Hematopoietic multipotent progenitor cell treated with erythropoietin and hydrocortisone succinate and interleukin-3 and kit ligand, for 6 days (in vitro differentiated cells): ENCODE data around the gene RTN3.

Experiments
- DNase-seq: peaks from one replicate; pipeline ENCODE4 v3.0.0-alpha.2; 2015

RTN3 gene

DNA sequence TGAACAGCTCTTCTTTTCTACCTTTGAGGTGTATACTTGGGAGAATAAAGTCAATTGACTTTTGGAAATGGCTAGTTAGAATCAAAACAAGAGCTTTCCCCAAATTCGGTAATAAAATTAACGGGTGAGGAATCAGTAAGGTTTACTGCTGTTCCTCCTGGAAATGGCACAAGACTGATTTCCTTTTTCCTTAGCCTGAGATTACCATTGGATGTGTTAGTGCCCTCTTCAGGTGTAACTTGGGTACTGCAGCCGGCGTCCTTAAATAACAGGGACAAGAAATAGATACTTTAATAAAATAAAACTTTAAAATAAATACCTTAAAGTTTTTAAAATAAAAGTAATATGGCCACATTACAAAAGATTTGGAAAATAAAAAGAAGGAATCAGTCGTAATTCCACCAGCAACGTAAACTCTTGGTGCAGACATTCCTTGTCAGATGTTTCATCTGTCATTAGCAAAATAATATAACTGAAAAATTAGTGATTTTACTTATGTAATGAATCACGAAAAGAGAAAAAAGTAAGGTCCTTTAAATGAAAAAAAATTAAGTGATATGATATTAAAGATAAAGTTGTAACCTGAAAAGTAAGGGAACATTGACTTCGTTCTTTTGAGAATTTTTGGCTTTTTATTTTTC is 57.5 kb downstream of the RTN3 start:
- peak; percentile 79 for DNase-seq

DNA sequence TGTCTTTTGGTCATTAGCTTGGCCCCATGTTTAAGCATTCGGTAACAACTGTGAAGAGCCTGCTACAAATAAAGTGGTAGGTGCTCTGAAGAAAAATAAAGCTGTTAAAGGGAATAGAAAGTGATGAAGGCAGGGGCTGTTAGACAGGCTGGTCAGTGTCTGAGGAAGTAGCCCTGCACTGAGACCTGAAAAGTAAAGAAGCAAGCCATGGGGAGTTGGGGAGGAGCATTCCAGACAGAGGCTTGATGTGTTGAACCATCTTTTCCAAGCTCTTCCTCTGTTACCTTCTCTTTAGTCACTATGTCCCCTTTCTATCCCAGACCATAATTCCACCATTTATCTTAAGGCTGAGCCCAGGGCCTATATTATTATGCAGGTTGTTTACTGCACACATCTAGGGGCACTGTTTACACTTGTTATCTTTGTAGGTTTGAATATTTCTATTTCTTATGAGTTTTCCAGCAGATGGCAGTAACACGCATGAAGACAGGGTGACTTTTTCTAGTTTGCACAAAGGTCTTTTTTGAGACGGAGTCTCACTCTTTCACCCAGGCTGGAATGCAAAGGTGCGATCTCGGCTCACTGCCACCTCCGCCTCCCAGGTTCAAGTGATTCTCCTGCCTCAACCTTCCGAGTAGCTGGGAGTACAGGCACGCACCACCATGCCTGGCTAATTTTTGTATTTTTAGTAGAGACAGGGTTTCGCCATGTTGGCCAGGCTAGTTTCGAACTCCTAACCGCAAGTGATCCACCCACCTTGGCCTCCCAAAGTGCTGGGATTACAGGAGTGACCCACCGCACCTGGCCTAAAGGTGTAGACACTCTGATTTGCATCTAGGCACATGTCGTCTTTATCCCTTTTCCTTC is 64.2 kb downstream of the RTN3 start:
- DNase-seq, result peak; percentile 65

DNA sequence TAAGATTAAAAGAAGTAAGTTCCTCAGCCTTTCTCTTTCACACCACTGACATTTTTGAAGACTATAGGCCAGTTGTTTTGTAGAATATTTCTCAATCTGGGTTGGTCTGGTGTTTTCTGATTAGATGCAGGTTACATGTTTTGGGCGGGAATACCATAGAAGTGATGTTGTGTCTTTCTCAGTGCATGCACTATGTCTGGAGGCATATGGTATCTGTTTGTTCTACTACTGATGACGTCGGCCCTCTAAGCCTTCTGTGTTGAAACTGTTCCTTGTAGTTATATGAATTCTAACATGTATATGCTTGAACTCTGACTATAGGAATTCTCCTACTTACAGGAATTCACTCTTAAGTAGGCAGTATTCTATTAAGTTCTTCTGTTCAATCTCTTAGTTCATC is 65.7 kb downstream of the RTN3 start:
- peak; percentile 50 for DNase-seq

DNA sequence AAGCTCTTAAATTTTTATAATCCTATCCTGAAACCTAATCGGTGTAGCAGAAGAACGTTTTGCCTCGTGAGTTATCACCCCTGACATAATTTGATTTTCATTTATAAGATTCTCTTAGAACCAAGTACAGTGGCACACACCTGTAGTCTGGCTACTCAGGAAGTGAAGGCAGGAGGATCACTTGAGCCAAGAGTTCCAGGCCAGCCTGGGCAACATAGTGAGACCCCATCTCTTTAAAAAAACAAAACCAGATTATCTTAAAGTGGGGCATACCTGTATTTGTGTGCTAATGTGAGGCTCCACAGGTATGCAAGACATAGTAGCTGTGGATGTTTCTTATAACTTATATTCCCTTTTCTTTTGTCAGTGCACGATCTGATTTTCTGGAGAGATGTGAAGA is 68.3 kb downstream of the RTN3 start:
- DNase-seq, result no peak

DNA sequence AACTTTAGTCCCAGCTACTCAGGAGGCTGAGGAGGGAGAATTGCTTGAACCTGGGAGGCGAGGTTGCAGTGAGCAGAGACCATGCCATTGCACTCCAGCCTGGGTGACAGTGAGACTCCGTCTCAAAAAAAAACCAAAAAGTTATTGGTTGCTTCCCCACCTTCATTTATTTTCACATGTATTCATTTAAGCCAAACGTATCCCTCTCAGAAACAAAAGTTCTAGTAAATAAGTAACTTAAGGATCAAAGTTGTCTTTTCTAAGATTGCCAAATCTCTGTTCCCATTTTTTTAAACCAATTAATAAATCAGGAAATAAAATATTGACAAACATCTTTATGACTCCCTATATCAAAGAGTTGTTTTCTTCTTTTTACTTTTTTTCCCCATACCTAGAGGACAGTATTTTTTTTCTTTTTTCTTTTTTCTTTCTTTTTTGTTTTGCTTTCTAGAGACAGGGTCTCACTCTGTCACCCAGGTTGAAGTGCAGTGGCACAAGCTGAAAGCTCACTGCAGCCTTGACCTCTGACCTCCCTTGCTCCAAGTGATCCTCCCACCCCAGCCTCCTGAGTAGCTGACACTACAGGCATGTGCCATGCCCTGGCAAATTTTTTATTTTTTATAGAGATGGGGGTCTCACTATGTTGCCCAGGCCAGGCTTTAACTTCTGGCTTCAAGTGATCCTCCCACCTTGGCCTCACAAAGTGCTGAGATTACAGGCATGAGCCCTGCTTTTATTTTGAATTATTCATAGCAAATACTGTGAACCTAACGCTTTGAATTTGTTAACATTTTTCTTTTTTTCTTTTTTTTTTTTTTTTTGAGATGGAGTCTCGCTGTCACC is 75.8 kb downstream of the RTN3 start:
- no peak for DNase-seq

DNA sequence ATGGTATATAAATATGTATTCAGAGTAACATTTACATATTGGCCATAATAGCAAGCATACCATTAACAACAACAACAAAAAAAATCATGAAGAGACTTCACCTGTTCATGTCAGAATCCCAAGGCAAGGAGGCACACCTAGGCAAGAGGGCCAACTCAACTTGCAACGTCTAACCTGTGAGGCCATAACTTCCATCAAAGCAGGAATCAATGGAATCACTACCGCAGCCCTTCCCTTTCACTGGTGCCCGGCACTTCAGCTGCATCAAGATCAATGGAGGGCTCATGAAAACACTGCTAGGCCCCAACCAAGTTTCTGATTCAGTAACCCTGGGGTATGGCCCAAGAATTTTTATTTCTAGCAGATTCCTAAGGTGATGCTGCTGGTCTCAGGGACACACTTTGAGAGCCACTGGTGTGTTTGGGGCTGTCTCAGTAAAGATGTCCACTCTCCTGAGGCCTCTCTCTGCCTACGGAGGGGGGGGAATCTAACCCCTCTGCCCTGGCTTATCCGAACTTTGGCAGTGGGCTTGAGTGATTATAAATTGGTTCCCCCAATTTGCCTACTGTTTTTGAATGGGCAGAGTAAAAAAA is 79.3 kb downstream of the RTN3 start:
- no peak for DNase-seq

DNA sequence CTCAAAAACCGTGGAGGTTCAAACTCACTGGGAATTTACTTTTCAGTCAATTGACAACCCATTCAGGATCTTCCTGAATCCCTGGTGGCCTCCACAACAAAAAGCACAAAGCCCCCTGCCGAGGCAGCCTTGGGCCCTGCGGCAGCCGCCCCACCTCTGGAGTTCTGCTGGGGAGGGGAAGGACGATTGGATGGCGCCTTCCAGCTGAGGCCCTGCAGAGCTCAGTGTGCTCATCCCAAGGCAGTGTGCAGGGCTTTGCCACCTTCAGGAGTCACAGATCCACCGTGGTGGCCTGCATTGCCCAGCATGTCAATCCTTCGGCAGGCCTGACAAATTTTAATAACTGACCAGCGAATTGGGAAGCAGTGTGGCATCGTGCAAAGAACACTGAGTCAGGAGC is 79.9 kb downstream of the RTN3 start:
- DNase-seq, result no peak

DNA sequence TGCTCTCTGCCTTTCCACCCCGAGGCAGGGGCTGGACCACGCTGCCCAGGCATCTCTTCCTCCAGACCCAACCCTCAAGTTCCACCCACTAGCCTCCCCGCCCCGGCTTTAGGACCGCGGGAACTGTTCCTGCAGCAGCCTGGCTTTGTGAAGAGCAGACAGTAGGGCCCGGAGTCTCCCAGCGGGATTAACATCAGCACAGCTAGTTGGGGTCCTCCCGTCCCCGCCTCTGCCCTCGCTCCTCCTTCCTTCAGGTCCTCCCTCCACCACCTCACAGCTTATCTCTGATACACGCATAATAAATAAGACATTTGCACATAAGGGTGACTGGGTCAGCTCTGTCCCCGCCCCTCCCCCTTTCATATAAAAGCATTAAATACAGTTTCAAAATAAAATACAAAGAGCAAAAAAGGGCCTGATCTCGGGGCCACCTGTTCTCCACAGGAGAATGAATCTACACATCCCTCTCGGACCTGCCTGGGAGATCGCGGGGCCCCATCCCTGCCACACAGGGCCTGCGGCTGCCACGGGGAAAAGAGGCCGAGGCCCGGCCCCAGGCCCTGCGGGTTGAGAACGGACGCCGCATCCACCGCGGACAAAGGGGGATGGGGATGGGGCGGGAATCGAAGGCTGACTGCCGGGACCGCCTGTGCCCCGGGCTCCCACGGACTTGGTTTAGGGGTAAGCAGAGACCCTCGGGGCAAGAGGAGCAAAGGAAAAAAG is 80.8 kb downstream of the RTN3 start:
- DNase-seq, result no peak

DNA sequence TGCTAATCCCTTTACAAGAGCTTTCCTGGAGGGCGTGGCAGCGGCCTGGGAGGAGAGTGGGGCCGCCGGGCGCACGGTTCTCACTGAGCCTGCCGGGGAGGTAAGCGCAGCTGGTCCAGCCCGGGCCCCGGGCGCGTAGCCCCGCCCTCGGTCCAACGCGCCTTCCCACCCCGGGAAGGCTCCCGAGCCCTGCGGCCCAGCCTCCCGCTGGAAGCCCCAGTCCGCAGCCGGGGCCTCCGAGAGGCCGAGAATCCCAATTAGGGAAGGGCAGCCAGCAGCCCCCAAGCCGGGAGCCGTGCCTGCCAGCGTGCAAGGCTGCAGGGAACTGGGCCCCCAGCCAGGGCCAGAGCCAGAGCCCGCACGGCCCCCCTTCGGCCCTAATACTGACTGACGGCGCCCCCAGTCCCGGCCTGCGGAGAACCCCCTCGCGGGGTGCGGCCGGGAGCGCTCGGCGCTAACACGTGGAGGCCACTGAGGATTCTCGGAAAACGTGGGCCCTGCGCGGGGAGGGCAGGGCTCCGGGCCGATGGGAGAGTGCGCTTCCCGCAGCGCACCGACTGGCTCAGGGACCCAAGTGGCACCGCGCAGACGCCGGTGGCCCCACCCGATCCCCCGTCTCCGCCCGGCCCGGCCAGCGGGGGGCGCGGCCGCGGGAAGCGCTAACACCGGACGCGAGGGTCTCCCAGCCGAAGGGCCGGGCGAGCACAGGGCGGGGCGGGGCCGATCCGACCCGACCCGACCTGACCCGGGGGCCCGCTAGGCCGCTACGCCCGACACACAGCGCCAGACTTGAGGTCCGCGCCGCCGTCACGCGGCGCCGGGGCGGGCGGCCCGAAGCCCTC is 81.6 kb downstream of the RTN3 start:
- DNase-seq, result no peak

DNA sequence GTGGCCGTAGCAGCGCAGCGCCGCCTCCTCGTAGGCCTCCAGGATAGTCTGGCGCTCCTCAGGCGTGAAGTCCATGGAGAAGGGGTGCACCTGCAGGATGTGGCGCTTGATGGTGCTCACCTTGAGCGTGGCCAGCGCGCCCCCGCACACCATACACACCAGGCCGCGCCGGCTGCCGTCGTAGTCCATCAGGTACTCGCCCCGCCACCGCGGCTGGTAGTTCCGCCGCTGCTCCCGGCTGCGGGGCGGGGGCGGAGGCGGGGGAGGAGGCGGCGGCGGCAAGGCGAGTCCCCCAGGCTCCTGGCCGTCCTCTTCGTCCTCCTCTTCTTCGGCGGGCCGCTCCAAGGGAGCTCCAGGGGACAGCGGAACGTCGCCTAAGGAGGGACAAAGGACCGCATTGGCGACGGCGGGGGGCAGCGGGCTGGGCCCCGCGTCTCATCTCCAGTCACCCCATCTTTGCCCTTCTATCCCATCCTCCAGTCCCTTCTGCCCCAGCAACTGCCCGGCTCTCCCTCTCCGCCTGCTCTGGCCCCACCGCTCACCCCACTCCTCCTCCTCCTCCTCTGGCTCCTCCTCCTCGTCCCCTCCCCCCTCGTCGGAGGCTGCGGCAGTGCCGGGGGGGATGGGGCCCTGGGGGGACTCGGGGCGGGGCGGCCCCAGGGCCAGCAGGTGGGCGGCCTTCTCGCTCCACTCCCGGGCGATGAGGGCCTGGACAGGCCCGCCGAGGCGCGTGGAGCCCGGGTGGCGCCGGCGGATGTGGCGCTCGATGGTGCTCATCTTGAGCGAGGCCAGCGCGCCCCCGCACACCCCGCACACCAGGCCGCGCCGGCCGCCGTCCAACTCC is 82.4 kb downstream of the RTN3 start:
- DNase-seq, result no peak

DNA sequence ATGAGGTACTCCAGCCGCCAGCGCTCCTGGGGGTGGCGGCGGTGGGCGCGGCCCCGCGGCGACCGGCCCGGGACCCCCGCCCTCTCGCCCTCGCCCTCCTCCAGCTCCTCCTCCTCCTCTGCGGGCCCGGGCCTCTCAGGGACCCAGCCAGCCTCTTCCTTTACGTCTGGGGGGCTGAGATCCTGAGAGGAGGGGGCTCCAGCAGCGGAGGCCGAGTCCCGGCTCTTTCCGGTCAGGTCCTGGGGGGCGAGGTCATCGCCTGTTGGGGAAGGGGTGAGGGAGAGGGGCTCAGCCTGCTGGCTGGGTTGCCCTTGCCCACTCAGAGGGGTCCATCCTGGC is 83.0 kb downstream of the RTN3 start:
- DNase-seq, result no peak

DNA sequence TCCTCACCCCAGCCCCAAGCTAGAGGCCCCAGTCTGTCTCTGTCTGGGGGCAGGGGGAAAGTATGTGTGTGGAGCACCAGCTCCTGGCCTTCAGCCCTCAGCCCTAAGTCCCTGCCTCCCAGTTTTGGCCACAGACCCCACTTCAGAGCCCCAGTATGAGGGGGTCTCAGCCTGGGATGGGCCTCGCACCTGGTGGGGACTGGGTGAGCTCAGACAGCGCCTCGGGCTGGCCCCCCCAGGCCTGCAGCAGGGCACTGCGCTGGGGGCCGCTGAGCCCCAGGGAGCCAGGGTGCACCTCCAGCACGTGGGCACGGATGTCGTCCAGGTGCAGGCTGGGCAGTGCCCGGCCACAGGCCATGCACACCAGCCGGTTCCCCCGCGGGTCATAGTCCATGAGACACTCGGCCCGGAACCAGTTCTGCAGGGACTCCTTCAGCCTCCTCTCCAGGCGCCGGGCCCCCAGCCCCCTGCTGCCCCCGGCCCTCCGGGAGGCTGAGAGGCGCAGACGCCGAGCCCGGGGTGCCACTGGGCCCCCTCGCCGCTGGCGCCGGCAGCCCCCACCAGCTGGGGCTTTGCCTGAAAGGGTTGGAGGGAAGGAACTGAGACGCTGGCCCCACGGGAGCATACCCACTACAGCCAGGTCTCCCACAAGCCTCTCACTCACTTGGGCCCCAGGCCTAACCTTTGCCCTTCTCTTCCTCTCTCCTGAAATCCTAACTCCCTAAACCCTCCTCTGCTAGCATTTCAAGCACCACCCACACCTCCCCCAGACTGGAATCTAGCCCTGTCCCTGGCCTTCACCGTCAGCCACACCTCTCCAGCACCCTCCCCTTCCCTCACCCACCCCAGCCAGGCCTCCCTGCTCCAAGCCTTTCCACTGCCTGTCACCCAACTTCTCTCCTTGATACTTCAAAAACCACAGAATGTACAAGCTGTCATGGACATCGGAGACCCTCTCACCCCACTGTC is 83.7 kb downstream of the RTN3 start:
- DNase-seq, result no peak

DNA sequence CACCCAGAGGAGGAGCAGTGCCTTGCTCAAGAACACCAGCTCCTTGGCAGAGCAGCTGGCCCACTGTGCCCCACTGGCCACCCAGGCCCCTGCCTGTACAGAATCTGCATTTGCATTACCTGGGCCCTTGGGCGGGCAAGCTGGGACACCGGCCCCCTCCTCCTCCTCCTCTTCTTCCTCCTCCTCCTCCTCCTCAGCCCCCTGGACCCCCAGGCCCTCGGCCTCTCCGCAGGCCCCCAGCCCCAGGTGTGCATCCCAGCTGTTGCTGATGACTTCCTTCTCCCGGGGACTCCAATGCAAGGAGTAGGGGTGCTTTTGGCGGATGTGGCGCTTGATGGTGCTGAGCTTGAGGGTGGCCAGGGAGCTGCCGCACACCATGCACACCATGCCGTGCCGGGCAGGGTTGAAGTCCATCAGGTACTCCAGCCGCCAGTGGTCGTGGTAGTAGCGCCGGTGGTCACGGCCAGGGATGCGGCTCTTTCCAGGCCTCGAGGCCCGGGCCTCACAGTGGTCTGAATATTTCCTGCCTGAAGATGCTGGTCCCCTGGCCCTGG is 84.5 kb downstream of the RTN3 start:
- no peak for DNase-seq

DNA sequence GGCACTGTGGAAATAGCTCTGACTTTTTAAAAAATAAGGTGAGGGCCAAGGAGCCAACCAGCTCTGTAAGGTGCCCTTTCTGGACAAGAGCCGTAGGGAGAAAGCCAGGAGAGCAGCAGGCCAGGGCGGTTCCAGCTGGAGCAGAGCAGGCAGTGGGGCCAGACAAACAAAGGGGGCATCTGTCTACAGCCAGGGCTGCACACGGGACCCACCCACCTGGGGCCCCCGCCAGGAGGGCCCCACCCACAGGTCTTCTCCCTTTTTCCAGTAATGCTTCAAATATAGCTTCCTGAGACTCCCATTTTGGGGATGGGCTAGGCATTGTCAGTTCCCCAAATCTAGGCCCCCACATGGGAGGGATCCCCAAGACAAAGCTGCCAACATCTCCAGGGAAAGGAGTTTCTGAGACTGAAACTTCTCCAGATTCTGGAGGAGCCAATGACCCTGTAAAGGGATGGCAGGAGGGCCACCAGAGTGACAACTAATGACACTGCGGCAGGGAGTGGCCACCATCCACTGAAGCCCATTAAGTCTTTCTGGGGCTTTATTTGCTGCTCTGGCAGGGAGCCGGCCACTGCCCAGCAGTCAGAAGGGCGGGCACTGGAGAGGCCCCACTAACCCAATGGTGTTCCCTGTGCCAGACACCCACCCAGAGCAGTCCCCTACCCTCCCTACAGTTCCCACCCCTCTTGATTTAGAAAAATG is 85.4 kb downstream of the RTN3 start:
- DNase-seq, result no peak

DNA sequence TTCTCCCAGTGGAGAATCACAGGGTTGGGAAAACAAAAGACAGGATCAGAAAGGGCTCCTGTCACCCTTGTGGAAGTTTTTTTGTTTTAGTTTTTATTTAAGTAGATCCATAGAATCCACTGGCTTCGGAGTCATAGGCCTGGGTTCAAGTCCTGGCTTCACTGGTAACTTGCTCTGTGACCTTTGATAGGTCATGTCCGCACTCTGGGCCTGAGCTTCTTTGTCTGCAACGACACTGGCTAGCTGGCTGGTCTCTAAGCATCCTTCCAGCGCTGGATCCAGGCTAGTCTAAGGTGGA is 85.9 kb downstream of the RTN3 start:
- DNase-seq, result no peak

DNA sequence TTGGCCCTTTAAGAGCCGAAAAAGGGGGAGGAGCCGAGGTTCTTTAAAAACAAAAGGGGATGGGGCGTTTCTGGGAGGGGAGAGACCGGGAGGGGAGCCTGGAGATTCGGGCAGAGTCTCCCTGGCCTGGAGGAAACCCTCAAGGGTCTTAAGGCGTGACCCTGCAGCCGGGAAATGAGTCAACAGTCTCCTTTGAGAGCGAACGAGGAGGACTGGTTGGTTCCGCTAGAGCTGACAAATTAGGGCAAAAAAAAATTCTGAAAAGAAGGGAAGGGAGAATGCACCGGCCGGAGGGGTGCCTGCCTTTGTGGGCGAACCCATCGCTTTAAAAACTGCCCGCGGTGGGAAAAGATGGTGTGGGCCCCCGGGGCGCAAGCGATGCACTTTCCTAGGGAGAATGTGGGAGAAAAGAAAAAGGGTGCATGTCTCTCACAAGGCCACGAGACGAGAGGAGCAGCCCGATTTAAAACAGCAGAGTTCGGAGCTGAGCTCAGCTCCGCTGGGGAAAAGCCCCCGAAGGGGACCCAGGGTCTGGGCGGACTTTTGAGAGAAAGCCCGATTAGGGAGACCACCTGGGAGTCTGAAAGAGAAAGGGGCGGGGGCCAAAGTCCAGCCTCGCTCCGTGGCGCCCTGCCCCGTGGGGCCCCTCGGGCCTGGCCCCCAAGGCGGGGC is 86.4 kb downstream of the RTN3 start:
- peak; percentile 75 for DNase-seq

DNA sequence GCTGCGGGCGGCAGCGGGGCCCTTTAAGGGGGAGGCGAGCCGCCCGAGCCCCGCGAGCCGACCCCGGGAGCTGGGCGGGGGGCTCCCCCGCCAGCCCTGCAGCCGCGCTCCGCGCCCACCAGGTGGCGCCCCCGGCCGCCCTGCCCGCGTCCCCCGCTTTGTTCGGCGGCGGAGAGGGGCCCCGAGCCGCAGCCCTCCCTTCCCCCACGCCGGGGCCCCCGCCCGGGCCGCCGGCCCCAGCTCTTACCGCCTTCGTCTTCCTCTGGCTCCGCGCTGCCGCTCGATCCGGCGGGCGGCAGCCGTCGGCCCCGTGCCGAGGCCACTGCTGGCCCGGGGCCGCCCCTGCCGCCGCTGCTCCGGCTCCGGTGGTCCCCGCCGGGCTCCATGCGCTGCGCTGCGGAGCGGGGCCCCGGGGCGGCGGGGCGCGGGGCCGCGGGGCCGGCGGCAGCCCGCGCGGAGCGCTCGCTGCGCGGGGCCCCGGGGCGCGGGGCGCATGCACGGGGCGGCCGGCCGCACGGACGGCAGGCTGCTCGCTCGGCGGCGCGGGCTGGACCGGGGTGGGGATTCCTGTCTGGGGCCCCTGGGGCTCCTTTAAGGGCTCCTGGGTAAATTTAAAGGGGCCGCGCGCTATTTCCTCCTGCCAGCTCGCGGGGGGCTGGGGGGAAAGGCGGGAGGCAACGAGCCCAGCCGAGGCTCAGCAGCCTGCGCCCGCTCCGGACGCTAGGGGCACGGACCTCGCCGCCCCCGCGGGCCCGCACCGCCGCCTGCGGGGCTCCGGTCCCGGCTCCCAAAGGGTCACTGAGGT is 87.1 kb downstream of the RTN3 start, which contains the start of gene ZFTA:
TSS of gene ZFTA (minus strand) at position 539 of the 805 bp plus-strand sequence. CDS start at position 386, 153 bp downstream.
- peak; percentile 74 for DNase-seq
